SHP77 treated with DMSO at 0.1 percent for 48 hours (cell line): Measurements from ENCODE around the gene BANK1.

ENCODE experiments used
- DNase-seq: peaks from one replicate; lab custom pipeline; 2025; lab: John Stamatoyannopoulos, UW

Gene BANK1, protein sequence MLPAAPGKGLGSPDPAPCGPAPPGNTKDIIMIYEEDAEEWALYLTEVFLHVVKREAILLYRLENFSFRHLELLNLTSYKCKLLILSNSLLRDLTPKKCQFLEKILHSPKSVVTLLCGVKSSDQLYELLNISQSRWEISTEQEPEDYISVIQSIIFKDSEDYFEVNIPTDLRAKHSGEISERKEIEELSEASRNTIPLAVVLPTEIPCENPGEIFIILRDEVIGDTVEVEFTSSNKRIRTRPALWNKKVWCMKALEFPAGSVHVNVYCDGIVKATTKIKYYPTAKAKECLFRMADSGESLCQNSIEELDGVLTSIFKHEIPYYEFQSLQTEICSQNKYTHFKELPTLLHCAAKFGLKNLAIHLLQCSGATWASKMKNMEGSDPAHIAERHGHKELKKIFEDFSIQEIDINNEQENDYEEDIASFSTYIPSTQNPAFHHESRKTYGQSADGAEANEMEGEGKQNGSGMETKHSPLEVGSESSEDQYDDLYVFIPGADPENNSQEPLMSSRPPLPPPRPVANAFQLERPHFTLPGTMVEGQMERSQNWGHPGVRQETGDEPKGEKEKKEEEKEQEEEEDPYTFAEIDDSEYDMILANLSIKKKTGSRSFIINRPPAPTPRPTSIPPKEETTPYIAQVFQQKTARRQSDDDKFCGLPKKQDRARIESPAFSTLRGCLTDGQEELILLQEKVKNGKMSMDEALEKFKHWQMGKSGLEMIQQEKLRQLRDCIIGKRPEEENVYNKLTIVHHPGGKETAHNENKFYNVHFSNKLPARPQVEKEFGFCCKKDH

DNA sequence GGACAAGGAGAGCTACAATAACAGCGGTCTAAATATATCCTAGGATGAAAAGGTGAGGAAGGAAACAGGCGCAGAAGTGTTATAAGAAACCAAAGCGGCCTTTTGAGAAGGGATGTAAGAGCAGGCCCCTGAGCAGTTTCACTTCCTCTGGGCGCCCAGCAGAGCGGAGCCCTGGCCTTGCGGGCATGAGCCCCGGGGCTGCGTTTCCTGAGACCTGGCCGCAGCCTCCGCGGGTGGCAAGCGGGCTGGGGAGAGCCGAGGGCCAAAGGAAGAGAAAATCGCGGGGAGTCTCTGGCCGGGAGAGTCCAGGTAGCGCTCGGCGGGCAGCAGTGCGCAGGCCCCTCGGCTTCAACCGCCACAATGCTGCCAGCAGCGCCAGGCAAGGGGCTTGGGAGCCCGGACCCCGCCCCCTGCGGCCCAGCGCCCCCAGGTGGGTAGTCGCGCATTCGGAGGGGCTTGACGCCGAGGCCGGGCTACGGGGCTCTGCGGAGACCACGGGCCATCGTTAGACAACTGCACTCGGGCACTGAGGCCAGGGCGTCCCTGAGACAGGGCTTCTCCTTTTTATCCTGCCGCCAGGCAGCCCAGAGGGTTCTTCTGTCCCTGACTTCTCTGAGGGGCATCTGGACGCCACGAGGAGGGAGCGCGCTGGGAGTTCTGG is at the start of gene BANK1:
TSS of gene BANK1 (plus strand) at position 210 of the 661 bp plus-strand sequence. CDS start at position 361, 151 bp downstream.
- no peak for DNase-seq

DNA sequence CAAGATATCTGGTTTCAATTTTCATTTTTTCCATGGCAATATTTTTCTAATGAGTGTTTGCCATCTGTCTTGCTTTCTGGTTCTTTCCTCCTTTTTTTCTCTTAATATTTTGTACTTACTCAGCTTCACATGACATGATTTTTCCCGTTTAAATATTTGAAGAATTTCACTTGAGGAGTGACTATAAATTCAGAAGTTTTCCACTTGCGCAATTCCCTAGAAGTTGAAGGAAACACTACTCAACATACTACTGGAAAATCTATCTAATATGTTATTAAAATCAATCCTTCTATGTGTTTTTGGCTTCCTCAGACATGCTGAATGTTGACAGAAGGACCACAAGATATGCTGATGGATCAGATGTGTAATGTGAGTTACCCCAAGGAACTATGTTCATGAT is 36.8 kb upstream of the BANK1 start:
- no peak for DNase-seq

DNA sequence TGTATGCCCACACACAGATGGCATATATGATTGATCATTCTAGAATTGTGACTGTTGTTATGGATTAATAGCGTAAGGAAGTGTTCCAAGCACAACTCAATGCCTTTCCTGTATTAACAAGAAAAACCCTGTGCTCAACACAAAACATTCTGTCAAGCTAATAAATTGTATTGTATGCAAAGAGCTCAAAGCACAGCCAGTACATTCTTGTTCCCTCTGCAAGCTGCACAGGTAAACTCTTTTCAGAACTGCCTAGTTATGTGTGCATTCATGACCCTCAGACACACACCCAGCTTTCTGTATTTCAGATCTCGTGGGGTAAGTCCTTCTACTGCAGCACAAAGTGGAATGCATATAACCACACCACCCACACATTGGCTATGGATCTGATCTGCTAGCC is 34.3 kb upstream of the BANK1 start:
- no peak for DNase-seq

DNA sequence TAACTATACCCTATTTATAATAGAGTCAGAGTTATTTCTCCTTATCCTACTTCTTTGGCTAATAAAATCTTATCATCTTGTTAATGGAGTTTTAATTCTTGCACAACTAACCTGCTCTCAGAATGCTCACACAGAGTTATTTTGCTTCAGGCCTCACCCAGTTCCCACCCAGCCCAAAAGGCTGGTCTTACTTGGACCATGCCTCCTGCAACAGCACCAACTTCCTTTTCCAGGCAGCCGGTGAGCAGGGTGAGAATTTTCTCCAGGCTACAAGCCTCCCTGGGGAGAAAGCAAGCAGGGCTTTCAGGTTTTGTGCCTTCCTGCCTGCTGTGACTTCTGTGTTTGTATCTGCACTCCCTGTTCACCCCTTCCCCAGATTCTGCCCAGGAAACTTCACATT is 29.1 kb upstream of the BANK1 start:
- no peak for DNase-seq

GRCh38 chr4:101762025-101762424 is 28.5 kb upstream of the BANK1 start:
- no peak for DNase-seq

GRCh38 chr4:101762534-101762933 is 28.0 kb upstream of the BANK1 start:
- DNase-seq: no peak

- no peak for DNase-seq
Observed at GRCh38 chr4:101763576-101763975, 27.0 kb upstream of the BANK1 start.

GRCh38 chr4:101774807-101775206 is 15.7 kb upstream of the BANK1 start:
- no peak for DNase-seq

DNA sequence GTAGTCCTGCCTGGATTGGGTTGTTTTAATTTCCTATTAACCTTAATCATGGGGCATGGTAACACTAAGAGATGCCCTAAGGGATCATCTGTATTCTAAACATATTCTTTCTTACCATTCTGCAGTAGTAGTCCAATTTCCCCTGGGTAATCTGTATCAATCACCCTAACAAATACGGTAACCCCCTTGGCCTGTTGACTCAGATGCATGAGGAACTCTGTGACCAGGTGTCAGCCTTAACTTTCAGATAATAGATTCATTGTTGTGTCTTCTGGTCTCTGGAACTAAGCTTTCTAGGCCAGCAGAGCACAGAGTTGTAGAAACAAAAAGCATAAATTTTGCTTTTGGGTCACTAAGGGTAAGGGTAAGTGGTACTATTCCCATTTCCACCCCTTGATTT is 13.1 kb upstream of the BANK1 start:
- no peak for DNase-seq

GRCh38 chr4:101780284-101780683 is 10.2 kb upstream of the BANK1 start:
- no peak for DNase-seq

- no peak for DNase-seq
Observed at GRCh38 chr4:101782546-101782945, 8.0 kb upstream of the BANK1 start.

- DNase-seq: no peak
Observed at GRCh38 chr4:101784957-101785356, 5.6 kb upstream of the BANK1 start.

DNA sequence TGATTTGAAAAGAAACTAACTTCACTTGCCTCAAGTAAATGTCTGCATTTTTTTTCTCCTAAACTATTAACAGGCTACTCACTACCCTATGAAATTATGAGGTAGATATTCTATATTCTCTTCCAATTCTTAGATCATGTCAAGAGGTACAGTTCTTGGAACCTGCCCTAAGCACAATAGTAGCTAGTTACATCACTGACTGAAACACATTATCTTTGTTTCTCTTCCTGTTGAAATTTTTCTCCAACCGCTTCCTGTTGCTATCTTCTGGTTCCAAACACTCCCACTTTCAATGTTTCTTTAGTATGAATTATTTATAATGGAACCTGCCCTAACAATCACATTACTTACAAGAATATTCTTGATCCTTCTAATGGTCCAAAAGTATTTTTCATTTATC is 5.0 kb upstream of the BANK1 start:
- no peak for DNase-seq

GRCh38 chr4:101787701-101788316 is 2.7 kb upstream of the BANK1 start:
- DNase-seq: no peak

DNA sequence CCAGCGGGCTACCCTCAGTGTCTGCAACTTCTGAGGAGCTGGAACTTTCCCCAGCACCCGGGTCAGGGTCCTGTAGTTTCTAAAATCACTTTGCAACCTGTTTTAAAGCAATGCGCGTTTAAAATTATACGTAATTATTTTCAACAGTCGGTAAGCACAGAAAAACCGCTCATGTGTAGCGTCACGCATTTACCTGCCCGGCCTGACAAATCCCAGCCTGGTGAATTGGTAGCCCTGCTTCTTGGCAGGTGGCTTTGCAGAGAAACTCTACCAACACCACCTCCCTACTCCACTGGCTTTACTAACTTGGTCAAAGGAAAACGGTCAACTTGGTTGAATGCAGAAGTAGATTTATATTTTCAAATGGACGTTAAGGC is 640 bp downstream of the BANK1 start:
- DNase-seq: no peak

DNA sequence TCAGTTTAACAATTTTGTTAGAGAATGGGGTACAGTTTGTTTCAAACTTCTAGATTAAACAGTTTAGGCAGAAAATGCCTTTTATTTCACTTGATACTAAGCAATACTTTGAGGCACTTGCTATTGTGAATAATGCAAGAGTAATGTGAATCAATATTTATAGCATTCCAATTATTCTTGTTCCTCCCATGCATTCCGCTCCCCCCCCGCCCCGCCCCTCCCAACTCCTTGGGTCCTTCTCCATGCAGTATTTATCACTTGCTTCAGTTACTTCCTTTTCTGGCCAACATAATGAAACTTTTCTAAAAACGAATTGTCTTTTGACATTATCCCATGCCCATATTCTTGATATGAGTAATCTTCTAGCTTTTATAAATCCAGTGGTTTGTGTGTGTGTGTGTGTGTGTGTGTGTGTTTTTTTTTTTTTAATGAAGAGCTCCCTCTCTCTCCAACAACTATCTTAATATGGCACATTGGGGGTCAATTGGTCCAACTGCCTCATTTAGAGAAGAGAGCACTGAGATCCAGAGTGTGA is 1.6 kb downstream of the BANK1 start:
- DNase-seq: no peak

GRCh38 chr4:101793397-101793796 is 2.9 kb downstream of the BANK1 start:
- DNase-seq: no peak

DNA sequence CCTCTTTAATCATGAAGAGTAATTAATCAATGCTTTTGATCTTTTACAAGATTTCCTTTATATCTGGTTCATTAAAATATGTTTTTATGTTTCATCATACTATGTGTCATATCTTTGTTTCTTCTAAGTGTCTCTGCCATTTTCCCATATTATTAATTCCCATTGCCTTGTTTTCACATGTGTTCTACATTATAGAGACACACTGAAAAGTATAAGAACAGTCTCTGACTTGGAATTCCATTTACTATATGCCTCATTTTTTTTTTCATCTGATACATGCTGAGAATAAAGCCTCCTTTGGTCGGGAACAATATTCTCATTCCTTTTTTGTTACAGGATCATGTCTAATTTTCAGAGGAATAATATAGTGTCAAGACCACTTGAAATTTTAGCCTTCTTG is 4.3 kb downstream of the BANK1 start:
- DNase-seq: no peak

- DNase-seq: no peak
Observed at GRCh38 chr4:101795704-101796103, 5.2 kb downstream of the BANK1 start.

DNA sequence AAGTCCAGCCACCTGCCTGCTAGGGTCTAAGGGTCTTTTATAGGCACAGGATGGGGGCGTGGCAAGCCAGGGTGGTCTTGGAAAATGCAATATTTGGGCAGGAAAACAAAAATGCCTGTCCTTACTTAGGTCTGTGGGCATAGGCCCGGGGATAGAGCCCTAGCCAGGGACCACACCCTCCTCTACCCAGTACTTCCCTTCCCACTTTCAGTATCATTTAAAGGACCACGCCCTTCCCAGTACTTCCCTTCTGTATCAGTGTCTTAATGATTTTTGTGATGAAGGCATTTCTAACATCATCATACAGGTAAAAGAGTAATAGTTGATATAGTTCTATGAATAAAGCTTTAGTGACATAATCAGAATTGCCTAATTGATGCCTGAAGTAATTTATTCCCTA is 11.4 kb downstream of the BANK1 start:
- no peak for DNase-seq

GRCh38 chr4:101806914-101807313 is 16.4 kb downstream of the BANK1 start:
- DNase-seq: no peak

DNA sequence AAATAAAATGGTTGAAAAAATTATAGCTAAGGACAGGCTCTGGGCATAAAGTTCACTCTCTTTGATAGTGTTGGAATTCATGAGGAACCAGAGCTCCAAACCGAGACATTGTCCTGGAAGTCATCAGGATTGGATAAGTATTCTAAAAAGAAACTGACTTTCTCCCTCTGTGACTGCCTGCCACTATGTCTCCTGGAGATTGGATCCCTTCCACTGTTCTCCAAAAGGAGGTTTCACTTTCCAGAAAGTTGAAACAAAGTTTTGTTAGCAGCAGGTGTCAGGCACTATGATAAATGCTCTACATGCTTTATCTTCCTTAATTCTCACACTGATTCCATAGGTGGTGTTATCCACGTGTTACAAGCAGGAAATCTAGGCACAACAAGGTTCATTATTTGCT is 16.8 kb downstream of the BANK1 start:
- no peak for DNase-seq
